ENCODE measurements around the gene PDZRN3. TPM values are rescaled to one million over a fixed set of nuclear protein-coding genes. Genes with fewer than 3 reads are reported as not detected.

Gene PDZRN3
- total and polyA plus RNA-seq, 11 donors, result 30.2 to 163 (median 76.7) TPM

GRCh38 chr3:73661265-73661664 is 36.5 kb upstream of the PDZRN3 start:
- no peak overlapping the region for H3K27ac ChIP-seq
- peaks cover 0 to 16% (median 2%) of the 10 kb centered on the region in 12 donors for H3K4me1 ChIP-seq
- H3K36me3 ChIP-seq, result no peaks in the 10 kb centered on the region
- no peaks in the 10 kb centered on the region for H3K27me3 ChIP-seq
- DNase-seq (no peak), ATAC-seq (no peak)
- H3K4me3 ChIP-seq, result no peak overlapping the region
- intact Hi-C loops (cut with DNase I), result no loop called here
- no peaks in the 10 kb centered on the region for H3K9me3 ChIP-seq
- TF ChIP-seq POLR2A (IDR thresholded peaks at IDR 0.05) (no peak), CTCF (IDR thresholded peaks at IDR 0.05) (no peak)

GRCh38 chr3:73658227-73658626 is 33.5 kb upstream of the PDZRN3 start:
- H3K36me3 ChIP-seq, result no peaks in the 10 kb centered on the region
- ATAC-seq, result no peak
- H3K27me3 ChIP-seq, result no peaks in the 10 kb centered on the region
- no peak for TF ChIP-seq CTCF (IDR thresholded peaks at IDR 0.05)
- TF ChIP-seq POLR2A (IDR thresholded peaks at IDR 0.05), result no peak
- H3K27ac ChIP-seq, result peak overlapping the region in 1 of 12 donors; percentile 25
- no peak overlapping the region for H3K4me3 ChIP-seq
- intact Hi-C loops (cut with DNase I), result no loop called here
- peaks cover 0 to 2% (median 0%) of the 10 kb centered on the region in 12 donors for H3K9me3 ChIP-seq
- DNase-seq, result no peak
- H3K4me1 ChIP-seq, result peaks cover 0 to 3% (median 0%) of the 10 kb centered on the region in 12 donors
- WGBS, 4 donors, result 60 to 68% (median 63%) methylated on average over 4 of the region's 4 CpGs

GRCh38 chr3:73657186-73657585 is 32.4 kb upstream of the PDZRN3 start:
- intact Hi-C loops (cut with DNase I), result no loop called here
- Histone ChIP-seq H3K4me3 (no peak overlapping the region), H3K27me3 (no peaks in the 10 kb centered on the region), H3K4me1 (peaks cover 0 to 5% (median 0%) of the 10 kb centered on the region in 12 donors), H3K36me3 (no peaks in the 10 kb centered on the region), H3K9me3 (peaks cover 0 to 2% (median 0%) of the 10 kb centered on the region in 12 donors), H3K27ac (no peak overlapping the region)
- ATAC-seq (no peak), DNase-seq (no peak)
- TF ChIP-seq CTCF (IDR thresholded peaks at IDR 0.05) (no peak), POLR2A (IDR thresholded peaks at IDR 0.05) (no peak)

- Histone ChIP-seq H3K27ac (no peak overlapping the region), H3K4me3 (no peak overlapping the region), H3K4me1 (peaks cover 0 to 5% (median 0%) of the 10 kb centered on the region in 12 donors), H3K27me3 (no peaks in the 10 kb centered on the region), H3K9me3 (peaks cover 0 to 2% (median 0%) of the 10 kb centered on the region in 12 donors), H3K36me3 (no peaks in the 10 kb centered on the region)
- TF ChIP-seq CTCF (IDR thresholded peaks at IDR 0.05) (no peak), POLR2A (IDR thresholded peaks at IDR 0.05) (no peak)
- DNase-seq (no peak), ATAC-seq (no peak)
- intact Hi-C loops (cut with DNase I), result no loop called here
- 87 to 94% (median 90%) methylated on average over 4 of the region's 4 CpGs for WGBS, 4 donors
Observed at GRCh38 chr3:73656241-73656890, 31.6 kb upstream of the PDZRN3 start.

Measured in heart left ventricle (tissue), 16 donors.